Smooth muscle cell (in vitro differentiated cells): ENCODE data around the gene HOXD12. TPM values are rescaled to one million over a fixed set of nuclear protein-coding genes. Genes with fewer than 3 reads are reported as not detected.

Experiments
- DNase-seq: peaks from one replicate; lab custom pipeline; 2025; ENCODE audit not compliant: unreplicated experiment; lab: John Stamatoyannopoulos, UW
- H2AFZ ChIP-seq: fragments of 200-600 bp; sonication (generic); 2 replicates; pipeline ENCODE4 v1.6.0; 2016; ENCODE audit warnings: antibody characterized with exemption, low read depth, mild to moderate bottlenecking
- H3F3A ChIP-seq: fragments of 200-600 bp; sonication (generic); 2 replicates; pipeline ENCODE4 v1.6.0; 2017; ENCODE audit warnings: antibody characterized with exemption, low read depth
- H3K27ac ChIP-seq: fragments of 200-600 bp; sonication (generic); 2 replicates; pipeline ENCODE4 v1.5.1; 2016; ENCODE audit warnings: low read depth, mild to moderate bottlenecking
- H3K27me3 ChIP-seq: fragments of 200-600 bp; sonication (generic); 2 replicates; pipeline ENCODE4 v1.6.1; 2016; ENCODE audit warnings: low read depth, mild to moderate bottlenecking
- H3K36me3 ChIP-seq: fragments of 200-600 bp; sonication (generic); 2 replicates; pipeline ENCODE4 v1.5.1; 2016; ENCODE audit warnings: low read depth
- H3K4me1 ChIP-seq: fragments of 200-600 bp; sonication (generic); 2 replicates; pipeline ENCODE4 v1.5.1; 2016; ENCODE audit warnings: low read depth
- H3K4me2 ChIP-seq: fragments of 200-600 bp; sonication (generic); 2 replicates; pipeline ENCODE4 v1.6.0; 2016; ENCODE audit warnings: mild to moderate bottlenecking
- H3K4me3 ChIP-seq: fragments of 200-600 bp; sonication (generic); 2 replicates; pipeline ENCODE4 v1.5.1; 2016; ENCODE audit warnings: mild to moderate bottlenecking
- H3K79me2 ChIP-seq: fragments of 200-600 bp; sonication (generic); 2 replicates; pipeline ENCODE4 v1.6.0; 2016; ENCODE audit warnings: low read depth, mild to moderate bottlenecking
- H3K9ac ChIP-seq: fragments of 200-600 bp; sonication (generic); 2 replicates; pipeline ENCODE4 v1.6.0; 2016; ENCODE audit warnings: low read depth
- H3K9me3 ChIP-seq: fragments of 200-600 bp; sonication (generic); replicated peaks from 2 replicates; pipeline ENCODE4 v1.5.1; 2016; ENCODE audit warnings: low read depth
- H4K20me1 ChIP-seq: fragments of 200-600 bp; sonication (generic); 2 replicates; pipeline ENCODE4 v1.6.0; 2016; ENCODE audit warnings: low read depth
- WGBS: methylation state at CpG from one replicate; pipeline ENCODE4 v1.1.7; 2016; ENCODE audit warnings: low lambda C conversion rate; 5-methylcytosine and 5-hydroxymethylcytosine counted together
- polyA plus RNA-seq: library from polyadenylated mRNA; unstranded; fragments of >200 nt; fragmentation: Nextera tagmentation; extraction: Ambion mirVana; gene quantifications from 2 replicates; pipeline ENCODE4 v1.2.1, GENCODE V29; 2016
- total RNA-seq: library from RNA; depleted of rRNA; stranded (reverse); fragments of >200 nt; gene quantifications from 2 replicates; pipeline ENCODE4 v1.2.3, GENCODE V29; 2014
- TF ChIP-seq, protein P1 (sequence below): fragments of 200-600 bp; sonication (generic); IDR thresholded peaks from 2 replicates; pipeline ENCODE4 v1.5.1; 2017; ENCODE audit warnings: borderline replicate concordance, mild to moderate bottlenecking, antibody characterized with exemption; ENCODE audit not compliant: insufficient read depth, poor library complexity, severe bottlenecking

HOXD12 gene
- total and polyA plus RNA-seq, 2 experiments from 2014 or later = not detected

DNA sequence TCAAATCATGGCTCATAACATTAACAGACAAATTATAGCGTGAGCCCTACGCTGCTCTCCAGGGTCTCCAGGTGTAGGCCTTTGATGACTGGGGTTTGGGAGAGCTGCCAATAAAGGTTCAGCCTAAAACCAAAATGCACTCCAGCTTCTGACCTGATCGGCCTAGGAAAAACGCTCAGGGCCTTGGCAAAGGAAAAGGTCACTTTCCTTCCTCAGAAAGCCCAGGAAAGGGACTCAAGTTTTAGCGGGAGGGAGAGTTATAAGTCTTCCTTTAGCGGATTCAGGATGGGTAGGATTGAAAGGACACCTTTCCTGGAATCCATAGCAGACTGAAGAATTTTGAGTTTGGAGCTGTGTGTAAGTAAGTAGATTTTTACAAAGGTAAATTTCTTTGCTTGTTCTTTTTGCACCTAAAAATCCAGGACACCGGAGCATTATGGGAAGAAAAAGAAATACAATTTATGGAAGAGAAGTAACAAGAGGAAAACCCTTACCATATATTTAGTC is 24.6 kb upstream of the HOXD12 start:
- H3K4me1 ChIP-seq = no peaks in the 10 kb centered on the region
- no peak overlapping the region for H3K27ac ChIP-seq
- H3K4me3 ChIP-seq = peak overlapping the region; percentile 41
- TF ChIP-seq, protein P1, sequence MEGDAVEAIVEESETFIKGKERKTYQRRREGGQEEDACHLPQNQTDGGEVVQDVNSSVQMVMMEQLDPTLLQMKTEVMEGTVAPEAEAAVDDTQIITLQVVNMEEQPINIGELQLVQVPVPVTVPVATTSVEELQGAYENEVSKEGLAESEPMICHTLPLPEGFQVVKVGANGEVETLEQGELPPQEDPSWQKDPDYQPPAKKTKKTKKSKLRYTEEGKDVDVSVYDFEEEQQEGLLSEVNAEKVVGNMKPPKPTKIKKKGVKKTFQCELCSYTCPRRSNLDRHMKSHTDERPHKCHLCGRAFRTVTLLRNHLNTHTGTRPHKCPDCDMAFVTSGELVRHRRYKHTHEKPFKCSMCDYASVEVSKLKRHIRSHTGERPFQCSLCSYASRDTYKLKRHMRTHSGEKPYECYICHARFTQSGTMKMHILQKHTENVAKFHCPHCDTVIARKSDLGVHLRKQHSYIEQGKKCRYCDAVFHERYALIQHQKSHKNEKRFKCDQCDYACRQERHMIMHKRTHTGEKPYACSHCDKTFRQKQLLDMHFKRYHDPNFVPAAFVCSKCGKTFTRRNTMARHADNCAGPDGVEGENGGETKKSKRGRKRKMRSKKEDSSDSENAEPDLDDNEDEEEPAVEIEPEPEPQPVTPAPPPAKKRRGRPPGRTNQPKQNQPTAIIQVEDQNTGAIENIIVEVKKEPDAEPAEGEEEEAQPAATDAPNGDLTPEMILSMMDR = no peak
- no peaks in the 10 kb centered on the region for H4K20me1 ChIP-seq
- no peak overlapping the region for H2AFZ ChIP-seq
- no peaks in the 10 kb centered on the region for H3K36me3 ChIP-seq
- H3K9me3 ChIP-seq = no peaks in the 10 kb centered on the region
- WGBS = 53% methylated on average over 7 of the region's 7 CpGs
- H3K27me3 ChIP-seq = peaks cover 100% of the 10 kb centered on the region
- DNase-seq = no peak
- H3K9ac ChIP-seq = no peak overlapping the region
- peak overlapping the region; percentile 68 for H3K4me2 ChIP-seq
- H3K79me2 ChIP-seq = no peaks in the 10 kb centered on the region
- no peaks in the 10 kb centered on the region for H3F3A ChIP-seq

DNA sequence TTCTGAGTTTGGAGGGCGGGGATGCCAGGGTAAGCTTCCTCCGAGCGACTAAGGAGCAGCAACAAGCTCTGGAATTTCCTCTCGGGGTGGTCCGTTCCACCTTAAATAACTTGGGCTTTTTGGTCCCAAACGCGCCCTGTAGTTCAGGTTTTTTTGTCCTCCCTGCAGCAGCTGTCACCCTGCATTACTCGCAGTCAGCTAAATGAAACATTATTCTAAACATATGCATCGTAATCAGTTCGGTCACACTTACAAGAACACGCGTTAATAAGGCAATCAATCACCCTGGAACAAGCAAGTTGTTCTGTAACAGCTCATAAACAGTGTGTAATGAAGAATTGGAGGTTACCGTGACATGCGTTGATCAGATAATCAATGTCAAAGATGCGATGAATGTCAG is 24.1 kb upstream of the HOXD12 start:
- WGBS = 11% methylated on average over 15 of the region's 15 CpGs
- peaks cover 97% of the 10 kb centered on the region for H3K27me3 ChIP-seq
- no peak for DNase-seq
- peak overlapping the region; percentile 41 for H3K4me3 ChIP-seq
- H3K9me3 ChIP-seq = no peaks in the 10 kb centered on the region
- no peaks in the 10 kb centered on the region for H3F3A ChIP-seq
- H3K4me2 ChIP-seq = peak overlapping the region; percentile 68
- H3K9ac ChIP-seq = no peak overlapping the region
- H4K20me1 ChIP-seq = no peaks in the 10 kb centered on the region
- H3K4me1 ChIP-seq = no peaks in the 10 kb centered on the region
- no peak overlapping the region for H2AFZ ChIP-seq
- TF ChIP-seq, protein P1 = no peak
- H3K27ac ChIP-seq = no peak overlapping the region
- H3K79me2 ChIP-seq = no peaks in the 10 kb centered on the region
- no peaks in the 10 kb centered on the region for H3K36me3 ChIP-seq

DNA sequence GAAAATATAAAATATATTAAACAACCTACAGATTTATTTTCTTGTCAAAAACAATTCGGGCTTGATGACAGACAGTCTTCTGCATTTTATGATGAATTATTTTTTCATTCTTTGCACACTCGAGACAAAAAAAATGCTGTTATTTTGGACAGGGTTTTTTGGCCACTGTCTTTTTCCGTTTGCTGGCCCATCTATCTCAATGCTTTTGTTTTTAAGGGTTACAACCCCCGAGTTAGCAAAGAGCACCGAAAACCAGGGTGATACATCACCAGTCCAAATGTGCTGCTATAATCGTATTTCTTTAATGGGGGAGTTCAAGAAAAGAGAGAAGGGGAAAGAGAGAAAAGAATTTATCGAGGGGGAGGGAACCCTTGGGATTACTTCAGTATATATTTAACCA is 23.5 kb upstream of the HOXD12 start:
- H3K79me2 ChIP-seq = no peaks in the 10 kb centered on the region
- TF ChIP-seq, protein P1 = no peak
- no peak overlapping the region for H3K9ac ChIP-seq
- H4K20me1 ChIP-seq = no peaks in the 10 kb centered on the region
- no peak for DNase-seq
- WGBS = 53% methylated on average over 7 of the region's 7 CpGs
- H3K4me3 ChIP-seq = peak overlapping the region; percentile 41
- no peaks in the 10 kb centered on the region for H3F3A ChIP-seq
- H3K9me3 ChIP-seq = no peaks in the 10 kb centered on the region
- H3K27ac ChIP-seq = no peak overlapping the region
- H3K4me1 ChIP-seq = no peaks in the 10 kb centered on the region
- no peak overlapping the region for H2AFZ ChIP-seq
- peak overlapping the region; percentile 68 for H3K4me2 ChIP-seq
- H3K36me3 ChIP-seq = no peaks in the 10 kb centered on the region
- peaks cover 97% of the 10 kb centered on the region for H3K27me3 ChIP-seq

DNA sequence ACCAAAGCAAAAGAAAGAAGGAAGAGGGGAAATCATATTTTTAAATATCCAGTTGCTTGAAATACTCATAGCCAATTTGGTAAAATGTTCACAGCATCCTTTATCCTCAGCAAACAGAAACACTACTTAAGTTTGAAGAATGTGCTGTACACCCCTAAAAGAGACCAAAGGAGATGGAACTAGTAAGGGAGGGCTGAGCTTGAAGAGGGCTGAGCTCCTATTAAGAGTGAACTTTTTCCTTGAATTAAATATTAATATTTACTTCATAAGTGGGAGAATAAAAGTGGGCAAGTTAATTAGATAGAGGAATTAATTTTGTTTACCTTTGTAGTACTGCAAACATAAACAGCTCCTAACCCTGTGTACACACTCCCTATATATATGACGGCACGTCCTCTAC is 22.8 kb upstream of the HOXD12 start:
- no peak overlapping the region for H2AFZ ChIP-seq
- H3K4me1 ChIP-seq = no peaks in the 10 kb centered on the region
- no peaks in the 10 kb centered on the region for H3F3A ChIP-seq
- H3K4me3 ChIP-seq = no peak overlapping the region
- H3K4me2 ChIP-seq = no peak overlapping the region
- DNase-seq = no peak
- H4K20me1 ChIP-seq = no peaks in the 10 kb centered on the region
- no peaks in the 10 kb centered on the region for H3K36me3 ChIP-seq
- no peak overlapping the region for H3K9ac ChIP-seq
- peaks cover 97% of the 10 kb centered on the region for H3K27me3 ChIP-seq
- 44% methylated on average over 2 of the region's 2 CpGs for WGBS
- H3K27ac ChIP-seq = no peak overlapping the region
- no peaks in the 10 kb centered on the region for H3K79me2 ChIP-seq
- TF ChIP-seq, protein P1 = no peak
- H3K9me3 ChIP-seq = no peaks in the 10 kb centered on the region
